SK-N-SH (cell line): ENCODE measurements around the gene RARG.

ENCODE experiments used
- EP300 ChIP-seq, 2 experiments: IDR thresholded peaks; 2 replicates each; pipeline versions ENCODE4 v1.4.0 to v1.6.1; 2012; ENCODE audit warnings: borderline replicate concordance in 1 of 2, low read depth in 1 of 2, low read length in 1 of 2
- NFIC ChIP-seq: IDR thresholded peaks from 2 replicates; pipeline ENCODE4 v1.4.0; 2012; ENCODE audit warnings: borderline replicate concordance
- POLR2AphosphoS5 ChIP-seq: IDR thresholded peaks from 2 replicates; pipeline ENCODE4 v1.6.1; 2012; ENCODE audit warnings: low read depth, low read length
- RAD21 ChIP-seq: IDR thresholded peaks from 2 replicates; pipeline ENCODE4 v1.6.1; 2012; ENCODE audit warnings: mild to moderate bottlenecking, low read length
- RFX5 ChIP-seq: IDR thresholded peaks from 2 replicates; pipeline ENCODE4 v1.6.1; 2012; ENCODE audit warnings: mild to moderate bottlenecking, improper control_type of control experiment, low read length
- SMC3 ChIP-seq: IDR thresholded peaks from 2 replicates; pipeline ENCODE4 v1.6.1; 2012; ENCODE audit warnings: low read depth, low read length, improper control_type of control experiment
- TF ChIP-seq, protein P1 (sequence below): fragments of 200-600 bp; sonication (generic); IDR thresholded peaks from 2 replicates; pipeline ENCODE4 v1.6.1; 2017; ENCODE audit warnings: antibody characterized with exemption, mild to moderate bottlenecking, moderate library complexity
- TF ChIP-seq, protein P2 (sequence below): IDR thresholded peaks from 2 replicates; pipeline ENCODE4 v1.4.0; 2012; ENCODE audit warnings: low read depth

DNA sequence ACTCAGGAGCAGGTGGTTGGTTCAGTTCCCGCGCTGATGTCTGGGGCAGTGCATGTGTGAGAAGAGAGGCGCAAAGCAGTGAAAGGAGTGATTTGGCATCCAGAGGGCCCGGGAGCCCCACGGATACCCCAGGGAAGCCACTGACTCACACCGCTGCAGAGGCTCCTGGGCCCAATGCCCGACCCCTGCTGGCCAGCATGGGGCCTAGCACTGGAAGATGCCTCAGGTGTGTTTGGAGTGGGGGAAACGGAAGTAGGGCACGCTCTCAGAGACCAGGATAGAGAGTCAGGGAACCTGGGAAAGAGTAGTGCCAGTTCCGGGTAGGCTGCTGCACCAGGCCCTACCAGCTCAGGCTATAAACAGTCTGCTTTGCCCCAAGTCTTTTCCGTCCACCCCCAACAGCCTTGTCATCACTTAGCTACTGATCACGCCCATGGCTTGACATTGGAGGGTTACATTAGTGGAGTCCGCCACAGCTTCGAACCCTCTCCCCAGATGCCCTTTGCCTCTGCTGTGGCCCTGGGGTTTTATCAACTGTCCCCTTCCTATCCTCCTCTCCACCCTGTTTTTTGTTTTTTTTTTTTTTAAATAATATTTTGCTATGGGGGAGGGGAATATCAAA lies 41.8 kb downstream of the RARG start:
- TF ChIP-seq EP300 (IDR thresholded peaks at IDR 0.05; ENCODE audit: borderline replicate concordance in 1 of 2, low read depth in 1 of 2, low read length in 1 of 2) (no peak), POLR2AphosphoS5 (no peak; the same call in 1 of the 2 replicates), SMC3 (peak; percentile 70), RAD21 (peak; percentile 51), RFX5 (no peak), NFIC (no peak)
- TF ChIP-seq, protein P1, sequence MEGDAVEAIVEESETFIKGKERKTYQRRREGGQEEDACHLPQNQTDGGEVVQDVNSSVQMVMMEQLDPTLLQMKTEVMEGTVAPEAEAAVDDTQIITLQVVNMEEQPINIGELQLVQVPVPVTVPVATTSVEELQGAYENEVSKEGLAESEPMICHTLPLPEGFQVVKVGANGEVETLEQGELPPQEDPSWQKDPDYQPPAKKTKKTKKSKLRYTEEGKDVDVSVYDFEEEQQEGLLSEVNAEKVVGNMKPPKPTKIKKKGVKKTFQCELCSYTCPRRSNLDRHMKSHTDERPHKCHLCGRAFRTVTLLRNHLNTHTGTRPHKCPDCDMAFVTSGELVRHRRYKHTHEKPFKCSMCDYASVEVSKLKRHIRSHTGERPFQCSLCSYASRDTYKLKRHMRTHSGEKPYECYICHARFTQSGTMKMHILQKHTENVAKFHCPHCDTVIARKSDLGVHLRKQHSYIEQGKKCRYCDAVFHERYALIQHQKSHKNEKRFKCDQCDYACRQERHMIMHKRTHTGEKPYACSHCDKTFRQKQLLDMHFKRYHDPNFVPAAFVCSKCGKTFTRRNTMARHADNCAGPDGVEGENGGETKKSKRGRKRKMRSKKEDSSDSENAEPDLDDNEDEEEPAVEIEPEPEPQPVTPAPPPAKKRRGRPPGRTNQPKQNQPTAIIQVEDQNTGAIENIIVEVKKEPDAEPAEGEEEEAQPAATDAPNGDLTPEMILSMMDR: peak; percentile 73
- TF ChIP-seq, protein P2, sequence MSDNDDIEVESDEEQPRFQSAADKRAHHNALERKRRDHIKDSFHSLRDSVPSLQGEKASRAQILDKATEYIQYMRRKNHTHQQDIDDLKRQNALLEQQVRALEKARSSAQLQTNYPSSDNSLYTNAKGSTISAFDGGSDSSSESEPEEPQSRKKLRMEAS: no peak
